Tibial nerve (tissue), 4 donors: ENCODE data around the gene NCOA1. TPM values are rescaled to one million over a fixed set of nuclear protein-coding genes. Genes with fewer than 3 reads are reported as not detected.

ENCODE experiments used
- DNase-seq, 2 donors: peaks; one replicate each; pipeline ENCODE4 v3.0.0-alpha.2; 2019; ENCODE audit warnings: low spot score in 2 of 2
- H3K27ac ChIP-seq, 4 donors: fragments of 200-600 bp; sonication (generic) in 3 of 4; one replicate each; pipeline ENCODE4 v1.5.1; 2017 to 2019; ENCODE audit warnings: mild to moderate bottlenecking in 1 of 4
- H3K27me3 ChIP-seq, 2 donors: fragments of 200-600 bp; sonication (generic) in 1 of 2; one replicate each; pipeline versions ENCODE4 v1.5.1 to v1.6.0; 2017 to 2019
- H3K36me3 ChIP-seq, 3 donors: fragments of 200-600 bp; sonication (generic); one replicate each; pipeline ENCODE4 v1.5.1; 2018 to 2019
- H3K4me1 ChIP-seq, 4 donors: fragments of 200-600 bp; sonication (generic) in 3 of 4; one replicate each; pipeline ENCODE4 v1.5.1; 2017 to 2019
- H3K4me3 ChIP-seq, 4 donors: fragments of 200-600 bp; sonication (generic) in 3 of 4; one replicate each; pipeline ENCODE4 v1.5.1; 2017 to 2019; ENCODE audit warnings: mild to moderate bottlenecking in 1 of 4, moderate library complexity in 1 of 4
- H3K9me3 ChIP-seq, 4 donors: fragments of 200-600 bp; sonication (generic) in 3 of 4; one replicate each; pipeline ENCODE4 v1.5.1; 2017 to 2019
- EP300 ChIP-seq, 2 donors: sonication (generic); formaldehyde crosslinking; IDR thresholded peaks; one replicate each; pipeline ENCODE4 v1.6.1; 2017; ENCODE audit warnings: antibody characterized with exemption in 2 of 2, mild to moderate bottlenecking in 1 of 2
- POLR2A ChIP-seq, 2 donors: fragments of 450-650 bp; IDR thresholded peaks; one replicate each; pipeline ENCODE4 v1.6.1; 2017; ENCODE audit warnings: antibody characterized with exemption in 2 of 2, mild to moderate bottlenecking in 2 of 2, moderate library complexity in 2 of 2
- WGBS, 2 donors: methylation state at CpG; one replicate each; pipeline ENCODE4 v1.1.5; 2018; 5-methylcytosine and 5-hydroxymethylcytosine counted together
- total RNA-seq, 4 donors: library from RNA; depleted of rRNA; stranded (reverse); fragments of >200 nt; gene quantifications; one replicate each; pipeline ENCODE4 v1.1.0, GENCODE V29; 2016
- TF ChIP-seq, protein P1 (sequence below), 5 experiments: fragments of 200-600 bp in 3 of 5; fragments of 450-650 bp in 2 of 5; sonication (generic) in 3 of 5; IDR thresholded peaks; one replicate each; pipeline ENCODE4 v1.5.1; 2016 to 2019; ENCODE audit warnings: antibody characterized with exemption in 5 of 5, mild to moderate bottlenecking in 3 of 5, moderate library complexity in 2 of 5

NCOA1 gene
- total RNA-seq, 4 donors from 2014 or later, result 57.0 to 78.9 (median 59.3) TPM

GRCh38 chr2:24816404-24816803, 325.4 kb downstream of the NCOA1 start:
- Histone ChIP-seq H3K27ac (no peak overlapping the region), H3K4me3 (no peak overlapping the region), H3K36me3 (peaks cover 0 to 60% (median 6%) of the 10 kb centered on the region in 3 donors), H3K27me3 (no peaks in the 10 kb centered on the region), H3K9me3 (no peaks in the 10 kb centered on the region), H3K4me1 (no peaks in the 10 kb centered on the region)
- DNase-seq, result no peak
- TF ChIP-seq POLR2A (IDR thresholded peaks at IDR 0.05), result no peak
- TF ChIP-seq EP300 (IDR thresholded peaks at IDR 0.05), result no peak
- TF ChIP-seq, protein P1, sequence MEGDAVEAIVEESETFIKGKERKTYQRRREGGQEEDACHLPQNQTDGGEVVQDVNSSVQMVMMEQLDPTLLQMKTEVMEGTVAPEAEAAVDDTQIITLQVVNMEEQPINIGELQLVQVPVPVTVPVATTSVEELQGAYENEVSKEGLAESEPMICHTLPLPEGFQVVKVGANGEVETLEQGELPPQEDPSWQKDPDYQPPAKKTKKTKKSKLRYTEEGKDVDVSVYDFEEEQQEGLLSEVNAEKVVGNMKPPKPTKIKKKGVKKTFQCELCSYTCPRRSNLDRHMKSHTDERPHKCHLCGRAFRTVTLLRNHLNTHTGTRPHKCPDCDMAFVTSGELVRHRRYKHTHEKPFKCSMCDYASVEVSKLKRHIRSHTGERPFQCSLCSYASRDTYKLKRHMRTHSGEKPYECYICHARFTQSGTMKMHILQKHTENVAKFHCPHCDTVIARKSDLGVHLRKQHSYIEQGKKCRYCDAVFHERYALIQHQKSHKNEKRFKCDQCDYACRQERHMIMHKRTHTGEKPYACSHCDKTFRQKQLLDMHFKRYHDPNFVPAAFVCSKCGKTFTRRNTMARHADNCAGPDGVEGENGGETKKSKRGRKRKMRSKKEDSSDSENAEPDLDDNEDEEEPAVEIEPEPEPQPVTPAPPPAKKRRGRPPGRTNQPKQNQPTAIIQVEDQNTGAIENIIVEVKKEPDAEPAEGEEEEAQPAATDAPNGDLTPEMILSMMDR (IDR thresholded peaks at IDR 0.05), result no peak
- 92 to 94% methylated on average over 6 of the region's 6 CpGs for WGBS, 2 donors

- peaks cover 0 to 65% (median 10%) of the 10 kb centered on the region in 3 donors for H3K36me3 ChIP-seq
- H3K27ac ChIP-seq, result no peak overlapping the region
- no peaks in the 10 kb centered on the region for H3K9me3 ChIP-seq
- 89 to 94% methylated on average over 4 of the region's 4 CpGs for WGBS, 2 donors
- no peak overlapping the region for H3K4me3 ChIP-seq
- no peak for DNase-seq
- TF ChIP-seq, protein P1 (IDR thresholded peaks at IDR 0.05), result no peak
- no peak for TF ChIP-seq EP300 (IDR thresholded peaks at IDR 0.05)
- TF ChIP-seq POLR2A (IDR thresholded peaks at IDR 0.05), result no peak
- H3K4me1 ChIP-seq, result no peaks in the 10 kb centered on the region
- no peaks in the 10 kb centered on the region for H3K27me3 ChIP-seq
Observed at GRCh38 chr2:24816884-24817283, 325.8 kb downstream of the NCOA1 start.

DNA sequence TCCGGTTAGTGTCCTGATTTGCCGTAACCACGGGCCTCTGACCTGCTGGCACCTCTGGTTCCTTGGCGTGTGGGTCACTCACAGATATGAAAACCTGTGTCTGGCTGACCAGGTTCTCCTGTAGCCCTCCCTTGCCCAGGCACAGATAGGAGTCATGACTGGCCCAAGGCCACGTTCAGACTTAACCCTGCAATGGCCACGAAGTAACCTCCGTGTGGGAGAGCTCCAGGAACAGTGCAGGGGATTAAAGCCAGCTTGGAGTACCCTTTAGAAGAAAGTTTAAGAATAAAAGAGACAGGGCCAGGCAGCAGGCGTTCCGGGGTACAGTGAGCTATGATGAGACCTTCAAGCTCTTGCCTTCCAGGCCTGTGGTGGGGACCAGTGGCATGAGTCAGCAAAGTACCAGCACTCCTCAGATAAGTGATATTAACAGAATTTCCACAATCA, 327.7 kb downstream of the NCOA1 start:
- no peak for DNase-seq
- Histone ChIP-seq H3K27me3 (no peaks in the 10 kb centered on the region), H3K27ac (no peak overlapping the region), H3K9me3 (no peaks in the 10 kb centered on the region), H3K36me3 (peaks cover 0 to 82% (median 19%) of the 10 kb centered on the region in 3 donors), H3K4me3 (no peak overlapping the region), H3K4me1 (no peaks in the 10 kb centered on the region)
- TF ChIP-seq POLR2A (IDR thresholded peaks at IDR 0.05) (no peak), EP300 (IDR thresholded peaks at IDR 0.05) (no peak)
- TF ChIP-seq, protein P1 (IDR thresholded peaks at IDR 0.05), result no peak
- 70 to 71% methylated on average over 9 of the region's 9 CpGs for WGBS, 2 donors

- no peaks in the 10 kb centered on the region for H3K9me3 ChIP-seq
- no peaks in the 10 kb centered on the region for H3K27me3 ChIP-seq
- no peak for DNase-seq
- WGBS, 2 donors, result 77 to 84% methylated on average over 18 to 19 of the region's 21 CpGs
- no peak overlapping the region for H3K27ac ChIP-seq
- no peaks in the 10 kb centered on the region for H3K4me1 ChIP-seq
- no peak overlapping the region for H3K4me3 ChIP-seq
- no peak for TF ChIP-seq POLR2A (IDR thresholded peaks at IDR 0.05)
- TF ChIP-seq, protein P1 (IDR thresholded peaks at IDR 0.05), result no peak
- no peak for TF ChIP-seq EP300 (IDR thresholded peaks at IDR 0.05)
- H3K36me3 ChIP-seq, result peaks cover 0 to 90% (median 24%) of the 10 kb centered on the region in 3 donors
Observed at GRCh38 chr2:24819442-24820174, 328.6 kb downstream of the NCOA1 start.

DNA sequence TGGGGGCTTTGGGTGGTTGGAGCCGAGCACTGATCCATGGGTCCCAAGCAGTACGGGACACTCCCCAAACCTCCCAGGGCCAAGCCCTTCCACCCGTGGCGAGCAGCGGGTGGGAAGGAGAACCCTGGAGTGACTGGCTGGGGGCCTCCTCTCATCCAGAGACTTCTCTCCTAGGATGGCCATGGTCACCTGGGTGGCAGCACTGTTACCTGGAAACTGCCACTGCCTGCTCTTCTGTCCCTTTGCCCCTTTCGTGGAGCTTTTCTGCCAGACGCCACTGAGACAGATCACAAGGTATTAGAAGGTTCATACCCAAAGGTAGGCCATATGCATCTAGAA, 329.1 kb downstream of the NCOA1 start:
- TF ChIP-seq, protein P1 (IDR thresholded peaks at IDR 0.05), result no peak
- no peak for TF ChIP-seq EP300 (IDR thresholded peaks at IDR 0.05)
- H3K27me3 ChIP-seq, result no peaks in the 10 kb centered on the region
- H3K27ac ChIP-seq, result no peak overlapping the region
- no peak overlapping the region for H3K4me3 ChIP-seq
- peaks cover 0 to 95% (median 24%) of the 10 kb centered on the region in 3 donors for H3K36me3 ChIP-seq
- H3K9me3 ChIP-seq, result no peaks in the 10 kb centered on the region
- H3K4me1 ChIP-seq, result no peaks in the 10 kb centered on the region
- WGBS, 2 donors, result 87 to 90% methylated on average over 7 of the region's 7 CpGs
- DNase-seq, result no peak
